ENCODE results near the gene RXFP2. TPM values are rescaled to one million over a fixed set of nuclear protein-coding genes. Genes with fewer than 3 reads are reported as not detected.

Gene RXFP2
- total RNA-seq, 1 experiment from 2014 or later, result not detected

DNA sequence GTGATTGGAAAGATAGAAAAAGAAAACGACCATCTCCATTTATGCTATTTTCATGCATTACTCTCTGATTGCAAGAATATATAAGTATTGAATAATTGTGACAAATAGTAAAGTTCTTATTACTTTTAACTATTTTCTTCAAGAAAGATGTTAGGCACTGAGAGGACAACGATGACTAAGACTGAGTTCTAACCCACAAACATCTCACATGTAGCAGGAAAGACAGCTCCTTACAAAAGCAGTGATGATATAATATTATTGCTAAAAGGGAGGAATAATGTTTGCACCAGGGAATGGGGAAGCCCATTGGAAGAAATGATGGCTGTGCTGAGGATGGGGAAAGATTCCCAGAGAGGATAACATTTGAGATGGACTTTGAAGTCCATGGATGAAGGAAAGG lies 22.6 kb downstream of the RXFP2 start:
- no peak overlapping the region for H3K27ac ChIP-seq (ENCODE audit: low read depth, low read length, poor library complexity, severe bottlenecking)
- H3K36me3 ChIP-seq (ENCODE audit: insufficient read depth, low read length, poor library complexity, severe bottlenecking), result no peaks in the 10 kb centered on the region
- no peak for DNase-seq (ENCODE audit: low spot score)
- TF ChIP-seq EZH2 (IDR thresholded peaks at IDR 0.05; ENCODE audit: borderline replicate concordance, low read depth, low read length, poor library complexity, severe bottlenecking), result no peak
- TF ChIP-seq, protein P1, sequence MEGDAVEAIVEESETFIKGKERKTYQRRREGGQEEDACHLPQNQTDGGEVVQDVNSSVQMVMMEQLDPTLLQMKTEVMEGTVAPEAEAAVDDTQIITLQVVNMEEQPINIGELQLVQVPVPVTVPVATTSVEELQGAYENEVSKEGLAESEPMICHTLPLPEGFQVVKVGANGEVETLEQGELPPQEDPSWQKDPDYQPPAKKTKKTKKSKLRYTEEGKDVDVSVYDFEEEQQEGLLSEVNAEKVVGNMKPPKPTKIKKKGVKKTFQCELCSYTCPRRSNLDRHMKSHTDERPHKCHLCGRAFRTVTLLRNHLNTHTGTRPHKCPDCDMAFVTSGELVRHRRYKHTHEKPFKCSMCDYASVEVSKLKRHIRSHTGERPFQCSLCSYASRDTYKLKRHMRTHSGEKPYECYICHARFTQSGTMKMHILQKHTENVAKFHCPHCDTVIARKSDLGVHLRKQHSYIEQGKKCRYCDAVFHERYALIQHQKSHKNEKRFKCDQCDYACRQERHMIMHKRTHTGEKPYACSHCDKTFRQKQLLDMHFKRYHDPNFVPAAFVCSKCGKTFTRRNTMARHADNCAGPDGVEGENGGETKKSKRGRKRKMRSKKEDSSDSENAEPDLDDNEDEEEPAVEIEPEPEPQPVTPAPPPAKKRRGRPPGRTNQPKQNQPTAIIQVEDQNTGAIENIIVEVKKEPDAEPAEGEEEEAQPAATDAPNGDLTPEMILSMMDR (conservative IDR thresholded peaks at IDR 0.05; ENCODE audit: low read depth, low read length), result no peak
- intact Hi-C loops (cut with micrococcal nuclease; ENCODE audit: unreplicated experiment), result no loop called here
- ChIA-PET CTCF (no interaction called here), POLR2A (ENCODE audit: low non-redundant PET) (interaction anchor here (0.7 kb wide), 1 partner anchor 31 kb away, joined by 3 read pairs; no protein-coding TSS in a partner anchor)
- BruUV-seq (replicated peaks), result no TSS peak
- H3K9me3 ChIP-seq (ENCODE audit: low read depth, low read length, poor library complexity, severe bottlenecking), result no peaks in the 10 kb centered on the region
- no peak overlapping the region for H3K4me3 ChIP-seq (ENCODE audit: low read depth, low read length, poor library complexity, severe bottlenecking)
- no peaks in the 10 kb centered on the region for H3K4me1 ChIP-seq (ENCODE audit: insufficient read depth, low read length, poor library complexity, severe bottlenecking)
- H3K27me3 ChIP-seq (replicated peaks; ENCODE audit: insufficient read depth, low read depth, low read length, poor library complexity), result no peaks in the 10 kb centered on the region

DNA sequence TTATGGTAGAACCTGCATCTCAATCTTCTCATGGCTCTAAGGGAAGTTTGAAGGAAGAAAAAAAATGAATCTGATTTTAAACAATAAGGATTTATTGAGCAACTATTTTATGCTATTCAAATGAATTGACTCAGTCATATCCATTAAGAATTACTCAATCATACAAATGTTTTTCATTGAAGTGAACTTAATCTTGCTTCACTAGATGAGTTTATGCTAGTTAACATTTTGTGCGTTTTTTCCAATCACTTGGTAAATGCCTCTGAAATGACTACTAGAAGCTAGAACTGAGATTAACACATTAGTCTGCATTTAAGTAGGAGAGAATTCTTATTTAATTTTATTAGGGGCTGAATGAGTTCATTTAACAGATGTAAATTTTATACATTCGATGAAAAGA lies 25.2 kb downstream of the RXFP2 start:
- ChIA-PET POLR2A (ENCODE audit: low non-redundant PET) (no interaction called here), CTCF (no interaction called here)
- intact Hi-C loops (cut with micrococcal nuclease; ENCODE audit: unreplicated experiment), result no loop called here
- H3K36me3 ChIP-seq (ENCODE audit: insufficient read depth, low read length, poor library complexity, severe bottlenecking), result no peaks in the 10 kb centered on the region
- H3K27ac ChIP-seq (ENCODE audit: low read depth, low read length, poor library complexity, severe bottlenecking), result no peak overlapping the region
- H3K4me1 ChIP-seq (ENCODE audit: insufficient read depth, low read length, poor library complexity, severe bottlenecking), result no peaks in the 10 kb centered on the region
- no peaks in the 10 kb centered on the region for H3K27me3 ChIP-seq (replicated peaks; ENCODE audit: insufficient read depth, low read depth, low read length, poor library complexity)
- no TSS peak for BruUV-seq (replicated peaks)
- H3K9me3 ChIP-seq (ENCODE audit: low read depth, low read length, poor library complexity, severe bottlenecking), result no peaks in the 10 kb centered on the region
- DNase-seq (ENCODE audit: low spot score), result no peak
- TF ChIP-seq, protein P1 (conservative IDR thresholded peaks at IDR 0.05; ENCODE audit: low read depth, low read length), result no peak
- no peak for TF ChIP-seq EZH2 (IDR thresholded peaks at IDR 0.05; ENCODE audit: borderline replicate concordance, low read depth, low read length, poor library complexity, severe bottlenecking)
- no peak overlapping the region for H3K4me3 ChIP-seq (ENCODE audit: low read depth, low read length, poor library complexity, severe bottlenecking)

- Histone ChIP-seq H3K4me1 (ENCODE audit: insufficient read depth, low read length, poor library complexity, severe bottlenecking) (no peaks in the 10 kb centered on the region), H3K27me3 (replicated peaks; ENCODE audit: insufficient read depth, low read depth, low read length, poor library complexity) (no peaks in the 10 kb centered on the region), H3K4me3 (ENCODE audit: low read depth, low read length, poor library complexity, severe bottlenecking) (no peak overlapping the region), H3K27ac (ENCODE audit: low read depth, low read length, poor library complexity, severe bottlenecking) (no peak overlapping the region), H3K9me3 (ENCODE audit: low read depth, low read length, poor library complexity, severe bottlenecking) (no peaks in the 10 kb centered on the region), H3K36me3 (ENCODE audit: insufficient read depth, low read length, poor library complexity, severe bottlenecking) (no peaks in the 10 kb centered on the region)
- TF ChIP-seq, protein P1 (conservative IDR thresholded peaks at IDR 0.05; ENCODE audit: low read depth, low read length), result no peak
- TF ChIP-seq EZH2 (IDR thresholded peaks at IDR 0.05; ENCODE audit: borderline replicate concordance, low read depth, low read length, poor library complexity, severe bottlenecking), result no peak
- intact Hi-C loops (cut with micrococcal nuclease; ENCODE audit: unreplicated experiment), result no loop called here
- no peak for DNase-seq (ENCODE audit: low spot score)
- no TSS peak for BruUV-seq (replicated peaks)
- CTCF ChIA-PET, result no interaction called here
- POLR2A ChIA-PET (ENCODE audit: low non-redundant PET), result interaction anchor here (0.6 kb wide), 1 partner anchor 20 kb away, joined by 3 read pairs; no protein-coding TSS in a partner anchor
Measured at GRCh38 chr13:31765138-31765785, 25.9 kb downstream of the RXFP2 start.
